GM23338 (cell line): ENCODE results near the gene LCNL1. TPM values are rescaled to one million over a fixed set of nuclear protein-coding genes. Genes with fewer than 3 reads are reported as not detected.

ENCODE experiments used
- ATAC-seq: fragments of 200-7000 bp; cut with Tn5 transposase; 3 replicates; pipeline ENCODE4 v1.9.1; 2020
- DNase-seq: peaks from one replicate; pipeline ENCODE4 v3.0.0-alpha.2; 2015; ENCODE audit warnings: low spot score
- H2AFZ ChIP-seq: fragments of 200-600 bp; sonication (generic); 2 replicates; pipeline ENCODE4 v1.8.0; 2016; ENCODE audit warnings: antibody characterized with exemption, mild to moderate bottlenecking, moderate library complexity
- H3F3A ChIP-seq: fragments of 200-600 bp; sonication (generic); replicated peaks from 2 replicates; pipeline ENCODE4 v1.8.0; 2017; ENCODE audit warnings: antibody characterized with exemption, mixed run types, low read depth
- H3K27ac ChIP-seq: fragments of 200-600 bp; sonication (generic); 2 replicates; pipeline ENCODE4 v1.6.1; 2016; ENCODE audit warnings: low read depth
- H3K27me3 ChIP-seq: fragments of 200-600 bp; sonication (generic); 2 replicates; pipeline ENCODE4 v1.8.0; 2016; ENCODE audit warnings: mild to moderate bottlenecking, mixed run types, moderate library complexity; ENCODE audit not compliant: insufficient read depth
- H3K36me3 ChIP-seq: fragments of 200-600 bp; sonication (generic); 2 replicates; pipeline ENCODE4 v1.8.0; 2016; ENCODE audit warnings: mild to moderate bottlenecking; ENCODE audit not compliant: insufficient read depth
- H3K4me1 ChIP-seq: fragments of 200-600 bp; sonication (generic); 2 replicates; pipeline ENCODE4 v1.8.0; 2016; ENCODE audit warnings: mild to moderate bottlenecking, moderate library complexity; ENCODE audit not compliant: insufficient read depth
- H3K4me2 ChIP-seq: fragments of 200-600 bp; sonication (generic); 2 replicates; pipeline ENCODE4 v1.7.1; 2017; ENCODE audit warnings: mixed run types
- H3K4me3 ChIP-seq: fragments of 200-600 bp; sonication (generic); 2 replicates; pipeline ENCODE4 v1.6.1; 2016; ENCODE audit warnings: mixed run types
- H3K79me2 ChIP-seq: fragments of 200-600 bp; sonication (generic); replicated peaks from 2 replicates; pipeline ENCODE4 v1.8.0; 2017; ENCODE audit warnings: mild to moderate bottlenecking; ENCODE audit not compliant: insufficient read depth
- H3K9me2 ChIP-seq: fragments of 200-600 bp; sonication (generic); 2 replicates; pipeline ENCODE4 v1.8.0; 2017; ENCODE audit not compliant: insufficient read depth
- H4K20me1 ChIP-seq: fragments of 200-600 bp; sonication (generic); replicated peaks from 2 replicates; pipeline ENCODE4 v1.8.0; 2017; ENCODE audit warnings: mild to moderate bottlenecking; ENCODE audit not compliant: insufficient read depth
- H3K27ac Mint-ChIP-seq: 2 replicates; pipeline ENCODE4 v1.8.0; 2020; ENCODE audit warnings: inconsistent platforms, mild to moderate bottlenecking, moderate library complexity, mixed read lengths
- H3K27me3 Mint-ChIP-seq: 3 replicates; pipeline ENCODE4 v1.8.0; 2022; ENCODE audit warnings: low read depth, mild to moderate bottlenecking, moderate library complexity, mixed read lengths, inconsistent platforms; ENCODE audit not compliant: insufficient read depth, poor library complexity
- H3K36me3 Mint-ChIP-seq: 3 replicates; pipeline ENCODE4 v1.8.0; 2021; ENCODE audit warnings: low read depth, mild to moderate bottlenecking, inconsistent platforms, moderate library complexity, mixed read lengths
- H3K4me1 Mint-ChIP-seq: 3 replicates; pipeline ENCODE4 v1.8.0; 2020; ENCODE audit warnings: mild to moderate bottlenecking, inconsistent platforms, mixed read lengths
- H3K4me3 Mint-ChIP-seq: 3 replicates; pipeline ENCODE4 v1.8.0; 2021; ENCODE audit warnings: moderate library complexity, mild to moderate bottlenecking, inconsistent platforms, mixed read lengths
- H3K9me3 Mint-ChIP-seq: 3 replicates; pipeline ENCODE4 v1.8.0; 2020; ENCODE audit warnings: moderate library complexity, mild to moderate bottlenecking, inconsistent platforms, mixed read lengths
- EZH2 ChIP-seq: fragments of 200-600 bp; sonication (generic); IDR thresholded peaks from one replicate; pipeline ENCODE4 v1.8.0; 2017; ENCODE audit warnings: antibody characterized with exemption, mild to moderate bottlenecking, low read depth; ENCODE audit not compliant: unreplicated experiment
- EZH2phosphoT487 ChIP-seq: fragments of 200-600 bp; sonication (generic); IDR thresholded peaks from one replicate; pipeline ENCODE4 v1.8.1; 2018; ENCODE audit warnings: antibody characterized with exemption; ENCODE audit not compliant: unreplicated experiment
- JUNB ChIP-seq: IDR thresholded peaks from one replicate; pipeline ENCODE4 v1.6.1; 2016; ENCODE audit warnings: antibody characterized with exemption; ENCODE audit not compliant: unreplicated experiment
- NANOG ChIP-seq: IDR thresholded peaks from 2 replicates; pipeline ENCODE4 v1.6.1; 2016; ENCODE audit warnings: antibody characterized with exemption, borderline replicate concordance
- REST ChIP-seq: IDR thresholded peaks from one replicate; pipeline ENCODE4 v1.6.1; 2018; ENCODE audit warnings: antibody characterized with exemption; ENCODE audit not compliant: unreplicated experiment
- STAT1 ChIP-seq: IDR thresholded peaks from one replicate; pipeline ENCODE4 v1.6.1; 2016; ENCODE audit warnings: antibody characterized with exemption; ENCODE audit not compliant: unreplicated experiment
- ZNF114 ChIP-seq: fragments of 250-450 bp; sonication (Bioruptor Pico); IDR thresholded peaks from 2 replicates; pipeline ENCODE4 v1.5.0; 2020; ENCODE audit warnings: mild to moderate bottlenecking, moderate library complexity
- polyA plus RNA-seq: library from polyadenylated mRNA; unstranded; fragments of >200 nt; fragmentation: Nextera tagmentation; extraction: Ambion mirVana; gene quantifications from 2 replicates; pipeline ENCODE4 v1.2.1, GENCODE V29; 2016
- total RNA-seq: library from RNA; depleted of rRNA; stranded (reverse); fragments of >200 nt; shearing (Covaris generic); gene quantifications from 2 replicates; pipeline ENCODE4 v1.2.3, GENCODE V29; 2014

Gene LCNL1
- total and polyA plus RNA-seq, 2 experiments from 2014 or later: 0.11 TPM; not detected in 1

- TF ChIP-seq REST (no peak), STAT1 (no peak), EZH2phosphoT487 (no peak), ZNF114 (CRISPR knock-in tag) (no peak), JUNB (no peak), EZH2 (no peak), NANOG (no peak)
Measured at GRCh38 chr9:137006116-137007003, 23.6 kb downstream of the LCNL1 start (continued).

- Histone ChIP-seq H2AFZ (no peak overlapping the region), H3K9me2 (no peaks in the 10 kb centered on the region), H3K4me2 (no peak overlapping the region), H3K4me3 (no peak overlapping the region), H3K79me2 (no peaks in the 10 kb centered on the region), H3K27ac (no peak overlapping the region), H3F3A (no peaks in the 10 kb centered on the region), H4K20me1 (no peaks in the 10 kb centered on the region), H3K36me3 (no peaks in the 10 kb centered on the region), H3K4me1 (no peaks in the 10 kb centered on the region), H3K27me3 (no peaks in the 10 kb centered on the region)
- Mint-ChIP-seq H3K4me3 (no peak overlapping the region), H3K27me3 (peaks cover 3% of the 10 kb centered on the region), H3K4me1 (no peaks in the 10 kb centered on the region), H3K36me3 (peaks cover 6% of the 10 kb centered on the region; the same call in 2 of the 3 replicates), H3K9me3 (peaks cover 19% of the 10 kb centered on the region), H3K27ac (no peak overlapping the region)
- TF ChIP-seq REST (no peak), NANOG (no peak)
- ATAC-seq: no peak
- DNase-seq: no peak
Measured at GRCh38 chr9:137007108-137007815, 24.5 kb downstream of the LCNL1 start.
